ENCODE measurements around the gene FAM89B.
"Not testable (repeated sequence)": the region's sequence is repeated elsewhere in the genome, so short reads cannot be mapped to it uniquely, and the experiment has no call there.

FAM89B gene

DNA sequence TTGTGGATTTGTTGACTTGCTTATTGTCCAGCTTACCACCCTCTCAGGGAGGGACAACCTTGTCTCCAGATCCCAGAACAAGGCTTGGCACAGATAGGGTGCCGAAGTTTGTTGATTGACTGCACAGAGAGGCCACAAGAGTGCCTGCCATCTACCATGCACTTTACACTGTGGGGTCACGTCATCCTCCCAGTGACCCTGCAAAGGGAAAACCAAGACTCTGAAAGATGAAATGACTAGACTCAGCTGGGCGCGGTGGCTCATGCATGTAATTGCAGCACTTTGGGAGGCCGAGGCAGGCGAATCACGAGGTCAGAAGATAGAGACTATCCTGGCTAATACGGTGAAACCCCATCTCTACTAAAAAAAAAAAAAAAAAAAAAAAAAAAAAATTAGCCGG, 9.6 kb upstream of the FAM89B start:
- Histone ChIP-seq H3K4me3 (ENCODE audit: low read depth, low read length) (no peak overlapping the region), H3K27me3 (ENCODE audit: insufficient read depth, low read depth, severe bottlenecking) (no peaks in the 10 kb centered on the region), H3K27ac (no peak overlapping the region), H3K36me3 (no peaks in the 10 kb centered on the region), H3K9me3 (ENCODE audit: severe bottlenecking) (no peaks in the 10 kb centered on the region)
- TF ChIP-seq, protein P1, sequence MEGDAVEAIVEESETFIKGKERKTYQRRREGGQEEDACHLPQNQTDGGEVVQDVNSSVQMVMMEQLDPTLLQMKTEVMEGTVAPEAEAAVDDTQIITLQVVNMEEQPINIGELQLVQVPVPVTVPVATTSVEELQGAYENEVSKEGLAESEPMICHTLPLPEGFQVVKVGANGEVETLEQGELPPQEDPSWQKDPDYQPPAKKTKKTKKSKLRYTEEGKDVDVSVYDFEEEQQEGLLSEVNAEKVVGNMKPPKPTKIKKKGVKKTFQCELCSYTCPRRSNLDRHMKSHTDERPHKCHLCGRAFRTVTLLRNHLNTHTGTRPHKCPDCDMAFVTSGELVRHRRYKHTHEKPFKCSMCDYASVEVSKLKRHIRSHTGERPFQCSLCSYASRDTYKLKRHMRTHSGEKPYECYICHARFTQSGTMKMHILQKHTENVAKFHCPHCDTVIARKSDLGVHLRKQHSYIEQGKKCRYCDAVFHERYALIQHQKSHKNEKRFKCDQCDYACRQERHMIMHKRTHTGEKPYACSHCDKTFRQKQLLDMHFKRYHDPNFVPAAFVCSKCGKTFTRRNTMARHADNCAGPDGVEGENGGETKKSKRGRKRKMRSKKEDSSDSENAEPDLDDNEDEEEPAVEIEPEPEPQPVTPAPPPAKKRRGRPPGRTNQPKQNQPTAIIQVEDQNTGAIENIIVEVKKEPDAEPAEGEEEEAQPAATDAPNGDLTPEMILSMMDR (IDR thresholded peaks at IDR 0.05; ENCODE audit: low read depth, low read length): no peak
- no peak for DNase-seq

DNA sequence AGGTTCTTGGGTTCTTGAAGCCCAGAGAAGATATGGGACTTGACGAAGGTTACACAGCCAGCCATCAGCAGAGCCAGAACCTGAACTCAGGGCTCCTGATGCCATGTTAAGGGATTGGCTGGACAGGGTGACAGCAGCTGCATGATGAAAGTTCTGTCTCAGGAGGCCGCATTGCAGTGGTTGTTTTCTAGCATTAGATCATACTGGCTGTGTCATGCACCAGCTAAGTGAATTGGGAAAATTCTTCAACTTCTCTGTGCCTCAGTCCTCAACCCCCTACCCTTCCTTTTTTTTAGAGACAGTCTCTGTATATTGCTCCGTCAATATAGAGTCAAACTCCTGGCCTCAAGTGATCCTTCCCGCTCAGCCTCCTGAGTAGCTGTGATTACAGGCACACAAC, 8.7 kb upstream of the FAM89B start:
- no peak for DNase-seq
- Histone ChIP-seq H3K27ac (no peak overlapping the region), H3K36me3 (peaks cover 2% of the 10 kb centered on the region), H3K4me3 (ENCODE audit: low read depth, low read length) (no peak overlapping the region), H3K9me3 (ENCODE audit: severe bottlenecking) (no peaks in the 10 kb centered on the region), H3K27me3 (ENCODE audit: insufficient read depth, low read depth, severe bottlenecking) (no peaks in the 10 kb centered on the region)
- TF ChIP-seq, protein P1 (IDR thresholded peaks at IDR 0.05; ENCODE audit: low read depth, low read length): no peak

DNA sequence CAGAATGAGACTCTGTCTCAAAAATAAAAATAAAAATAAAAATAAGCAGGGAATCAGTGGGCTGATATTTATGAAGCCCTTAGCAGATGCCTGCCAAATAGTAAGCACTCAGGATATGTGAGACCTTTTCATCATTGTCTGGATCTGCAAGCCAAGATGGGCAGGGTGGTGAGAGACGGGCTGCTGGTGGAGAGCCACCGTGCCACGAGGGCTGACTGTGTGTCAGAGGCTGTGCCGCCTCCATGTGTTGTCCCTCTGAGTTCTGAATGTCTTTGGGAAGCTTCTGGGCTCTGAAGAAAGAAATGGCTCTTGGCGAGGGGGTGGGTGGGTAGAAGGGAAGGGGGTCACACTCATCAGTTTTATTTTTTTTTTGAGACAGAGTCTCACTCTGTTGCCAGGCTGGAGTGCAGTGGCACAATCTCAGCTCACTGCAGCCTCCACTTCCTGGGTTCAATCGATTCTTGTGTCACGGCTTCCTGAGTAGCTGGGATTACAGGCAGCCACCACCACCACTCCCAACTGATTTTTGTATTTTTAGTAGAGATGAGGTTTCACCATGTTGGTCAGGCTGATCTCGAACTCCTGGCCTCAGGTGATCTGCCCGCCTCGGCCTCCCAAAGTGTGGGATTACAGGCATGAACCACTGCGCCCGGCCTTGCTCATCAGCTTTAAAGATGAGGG, 7.3 kb upstream of the FAM89B start:
- H3K36me3 ChIP-seq; H3K27me3 ChIP-seq (ENCODE audit: insufficient read depth, low read depth, severe bottlenecking); H3K9me3 ChIP-seq (ENCODE audit: severe bottlenecking); DNase-seq; H3K4me3 ChIP-seq (ENCODE audit: low read depth, low read length); H3K27ac ChIP-seq: not testable (repeated sequence)

GRCh38 chr11:65565624-65566453, 6.5 kb upstream of the FAM89B start:
- peaks cover 3% of the 10 kb centered on the region for H3K36me3 ChIP-seq
- TF ChIP-seq, protein P1 (IDR thresholded peaks at IDR 0.05; ENCODE audit: low read depth, low read length): no peak
- H3K27me3 ChIP-seq (ENCODE audit: insufficient read depth, low read depth, severe bottlenecking): no peaks in the 10 kb centered on the region
- no peak overlapping the region for H3K4me3 ChIP-seq (ENCODE audit: low read depth, low read length)
- no peaks in the 10 kb centered on the region for H3K9me3 ChIP-seq (ENCODE audit: severe bottlenecking)
- no peak for DNase-seq
- H3K27ac ChIP-seq: no peak overlapping the region

GRCh38 chr11:65569164-65569972, 3.0 kb upstream of the FAM89B start:
- peaks cover 11% of the 10 kb centered on the region for H3K36me3 ChIP-seq
- H3K27ac ChIP-seq: peak overlapping the region; percentile 90
- H3K4me3 ChIP-seq (ENCODE audit: low read depth, low read length): peak overlapping the region; percentile 79
- H3K9me3 ChIP-seq (ENCODE audit: severe bottlenecking): no peaks in the 10 kb centered on the region
- no peak for DNase-seq
- H3K27me3 ChIP-seq (ENCODE audit: insufficient read depth, low read depth, severe bottlenecking): no peaks in the 10 kb centered on the region
- TF ChIP-seq, protein P1 (IDR thresholded peaks at IDR 0.05; ENCODE audit: low read depth, low read length): no peak

Data from WERI-Rb-1 (cell line).